CD4-positive, alpha-beta T cell treated with Interleukin-15 for 1 hour (primary cell): ENCODE data around the gene PXDC1.
"Not testable (repeated sequence)": the region's sequence is repeated elsewhere in the genome, so short reads cannot be mapped to it uniquely, and the experiment has no call there.

Experiments
- DNase-seq: peaks from one replicate; pipeline ENCODE4 v3.0.0-alpha.2; 2020

PXDC1 gene

GRCh38 chr6:3729603-3730344 is 21.7 kb downstream of the PXDC1 start:
- DNase-seq: no peak

DNA sequence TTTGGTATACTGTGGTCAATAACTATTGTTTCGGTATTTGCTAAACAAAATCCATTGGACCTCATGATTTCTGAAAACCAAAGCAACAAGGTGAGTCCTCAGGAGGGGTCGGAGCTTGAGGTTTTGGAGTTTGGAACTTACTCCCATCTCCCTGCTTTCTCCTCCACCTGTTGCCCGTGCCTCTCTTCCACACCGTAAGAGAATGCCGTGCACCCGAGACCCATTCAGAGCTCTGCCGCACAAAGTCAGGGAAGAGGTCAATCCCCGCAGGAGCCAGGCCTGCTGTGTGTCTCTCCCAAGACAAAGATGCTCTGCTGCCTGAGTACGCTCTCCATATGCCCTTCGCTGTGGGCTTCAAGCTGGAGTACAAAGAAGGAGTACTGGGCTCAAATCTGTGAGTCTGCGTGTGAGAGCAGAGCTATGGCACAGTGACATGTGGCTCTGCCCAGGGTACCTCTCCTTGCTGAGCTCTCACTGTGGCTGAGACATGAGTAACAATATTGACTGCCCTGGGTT is 23.9 kb downstream of the PXDC1 start:
- no peak for DNase-seq

DNA sequence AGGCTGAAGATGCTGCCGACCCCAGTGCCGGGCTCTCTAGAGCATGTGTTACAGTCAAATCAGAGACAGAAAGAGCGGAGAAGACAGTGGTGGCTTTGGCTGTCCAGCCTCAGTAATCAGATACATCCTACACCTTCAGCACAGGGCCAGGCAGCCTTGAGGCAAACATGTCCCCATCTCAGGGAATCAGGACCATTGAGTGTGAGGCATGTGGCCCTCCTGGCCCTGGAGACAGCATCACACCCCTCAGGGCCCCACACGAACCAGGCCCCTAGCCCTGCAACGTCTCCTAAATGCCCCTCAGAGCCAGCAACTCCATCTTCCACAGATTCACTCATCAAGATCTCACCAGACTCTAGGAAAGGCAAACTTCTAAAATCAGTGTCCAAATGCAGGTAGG is 24.5 kb downstream of the PXDC1 start:
- no peak for DNase-seq

DNA sequence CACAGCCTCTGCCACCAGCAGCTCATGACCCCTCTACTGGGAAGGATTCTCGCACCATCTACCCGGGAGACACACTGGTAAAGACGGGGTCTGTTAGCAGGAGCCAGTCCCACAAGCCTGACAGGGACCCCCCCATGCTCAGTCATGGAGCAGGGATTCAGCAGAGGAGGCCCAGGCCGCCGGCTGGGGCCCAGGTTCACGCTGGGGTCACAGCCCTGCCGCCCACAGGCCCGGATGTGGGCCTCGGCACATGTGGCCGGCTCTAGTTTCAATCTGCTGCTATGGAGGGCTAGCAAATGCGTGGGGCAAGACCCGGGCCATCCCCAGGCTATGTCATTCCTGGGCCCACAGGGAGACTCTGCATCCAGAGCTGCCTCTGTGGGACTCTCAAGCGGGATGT is 25.1 kb downstream of the PXDC1 start:
- no peak for DNase-seq

- no peak for DNase-seq
Measured at GRCh38 chr6:3725145-3726047, 26.1 kb downstream of the PXDC1 start.

GRCh38 chr6:3724451-3725144 is 26.9 kb downstream of the PXDC1 start:
- DNase-seq: no peak

DNA sequence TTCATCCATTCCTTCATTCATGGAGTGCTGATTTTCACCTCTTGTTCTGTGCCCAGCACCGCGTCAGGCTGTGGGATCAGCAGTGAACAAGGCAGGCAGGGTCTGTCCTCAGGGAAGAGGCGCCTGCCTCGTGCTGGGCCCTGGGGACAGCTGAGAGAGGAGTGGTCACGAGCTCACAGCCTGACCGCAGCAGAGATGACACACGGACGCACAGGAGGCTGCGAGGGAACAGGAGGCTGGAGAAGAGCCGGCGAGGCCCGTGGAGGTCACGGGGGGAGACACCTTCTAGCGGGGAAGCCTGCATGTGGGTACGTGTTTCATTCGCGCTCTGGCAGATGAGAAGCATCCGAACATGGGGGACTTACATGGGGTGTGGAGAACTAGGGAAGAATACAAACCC is 27.5 kb downstream of the PXDC1 start:
- DNase-seq: no peak

DNA sequence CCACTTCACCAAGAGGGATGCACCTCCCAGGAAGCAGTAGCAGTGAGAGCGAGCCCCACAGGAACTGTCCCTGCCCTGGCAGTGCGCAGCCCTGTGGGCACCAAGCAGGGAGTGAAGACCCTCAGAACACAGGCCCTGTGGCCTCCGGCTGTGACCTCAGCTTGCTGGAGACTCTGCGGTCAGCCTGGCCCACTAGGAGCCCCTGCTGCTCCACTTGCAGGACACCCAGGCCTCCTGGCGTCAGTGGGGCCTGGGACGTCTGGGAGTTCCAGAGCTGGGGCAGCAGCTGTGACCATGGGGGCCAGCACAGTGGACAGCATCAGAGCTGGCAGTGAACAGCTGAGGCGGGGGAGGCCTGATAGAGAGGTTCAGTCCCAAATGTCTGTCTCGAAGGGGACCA is 28.3 kb downstream of the PXDC1 start:
- no peak for DNase-seq

DNA sequence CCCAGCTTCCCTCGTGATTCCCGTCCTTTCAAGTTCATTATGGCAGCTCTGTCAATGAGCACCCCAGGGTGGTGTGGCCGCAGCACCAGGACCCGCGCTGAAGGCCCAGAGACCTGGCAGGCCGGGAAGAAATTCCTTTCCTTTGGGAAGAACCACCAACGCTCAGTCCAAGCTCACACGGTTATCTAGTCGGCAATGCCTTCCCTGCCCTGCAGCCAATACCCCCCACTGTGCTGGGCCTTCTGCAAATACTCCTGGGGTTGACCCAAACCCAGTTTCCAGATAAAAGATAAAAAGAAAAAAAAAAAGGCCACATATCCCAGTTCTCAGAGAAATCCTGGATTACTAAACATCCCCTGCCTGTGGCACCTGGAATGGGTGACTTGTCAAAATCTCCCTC is 28.7 kb downstream of the PXDC1 start:
- no peak for DNase-seq

GRCh38 chr6:3721810-3722621 is 29.5 kb downstream of the PXDC1 start:
- DNase-seq: no peak

GRCh38 chr6:3720770-3721169 is 30.7 kb downstream of the PXDC1 start:
- not testable (repeated sequence) for DNase-seq

DNA sequence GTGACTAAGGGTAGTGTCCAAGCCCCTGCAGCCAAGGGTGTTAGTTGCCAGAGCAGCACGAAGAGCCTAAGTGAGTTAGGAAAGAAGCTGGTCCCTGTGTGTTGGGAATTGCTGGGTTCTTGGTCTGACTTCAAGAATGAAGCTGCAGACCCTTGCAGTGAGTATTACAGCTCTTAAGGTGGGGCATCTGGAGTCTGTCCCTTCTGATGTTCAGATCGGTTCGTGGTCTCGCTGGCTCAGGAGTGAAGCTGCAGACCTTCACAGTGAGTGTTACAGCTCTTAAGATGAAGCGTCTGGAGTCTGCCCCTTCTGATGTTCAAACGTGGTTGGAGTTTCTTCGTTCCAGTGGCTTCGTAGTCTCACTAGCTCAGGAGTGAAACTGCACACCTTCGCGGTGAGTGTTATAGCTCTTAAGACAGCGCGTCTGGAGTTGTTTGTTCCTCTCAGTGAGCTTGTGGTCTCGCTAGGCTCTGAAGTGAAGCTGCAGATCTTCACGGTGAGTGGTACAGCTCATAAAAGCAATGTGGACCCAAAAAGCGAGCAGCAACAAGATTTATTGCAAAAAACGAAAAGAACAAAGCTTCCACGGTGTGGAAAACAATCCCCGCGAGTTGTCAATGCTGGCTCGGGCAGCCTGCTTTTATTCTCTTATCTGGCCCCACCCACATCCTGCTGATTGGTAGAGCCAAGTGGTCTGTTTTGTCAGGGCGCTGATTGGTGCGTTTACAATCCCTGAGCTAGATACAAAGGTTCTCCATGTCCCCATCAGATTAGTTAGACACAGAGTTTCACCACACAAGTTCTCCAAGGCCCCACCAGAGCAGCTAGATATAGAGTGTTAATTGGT is 31.8 kb downstream of the PXDC1 start:
- DNase-seq: no peak

- DNase-seq: no peak
Measured at GRCh38 chr6:3718407-3718806, 33.1 kb downstream of the PXDC1 start.

GRCh38 chr6:3715285-3715684 is 36.2 kb downstream of the PXDC1 start:
- no peak for DNase-seq

DNA sequence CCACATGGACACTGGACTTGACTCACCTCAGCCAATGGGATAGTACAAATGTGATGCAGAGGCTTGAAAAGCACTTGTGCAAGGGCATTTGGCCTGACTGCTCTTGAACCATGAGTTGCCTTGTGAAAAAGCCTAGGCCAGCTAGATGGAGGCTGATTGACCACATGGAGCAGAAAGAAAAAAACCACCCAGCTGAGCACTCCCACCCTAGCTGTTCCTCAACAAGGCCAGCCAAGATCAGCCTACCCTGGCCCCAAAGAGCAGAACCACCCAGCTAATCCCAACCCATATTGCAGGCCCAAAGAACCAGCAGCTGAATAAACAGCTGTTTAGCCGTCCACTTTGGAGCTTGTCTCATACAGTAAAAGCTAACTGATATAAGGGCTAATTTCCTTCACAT is 36.7 kb downstream of the PXDC1 start:
- no peak for DNase-seq

GRCh38 chr6:3714111-3714510 is 37.4 kb downstream of the PXDC1 start:
- no peak for DNase-seq

DNA sequence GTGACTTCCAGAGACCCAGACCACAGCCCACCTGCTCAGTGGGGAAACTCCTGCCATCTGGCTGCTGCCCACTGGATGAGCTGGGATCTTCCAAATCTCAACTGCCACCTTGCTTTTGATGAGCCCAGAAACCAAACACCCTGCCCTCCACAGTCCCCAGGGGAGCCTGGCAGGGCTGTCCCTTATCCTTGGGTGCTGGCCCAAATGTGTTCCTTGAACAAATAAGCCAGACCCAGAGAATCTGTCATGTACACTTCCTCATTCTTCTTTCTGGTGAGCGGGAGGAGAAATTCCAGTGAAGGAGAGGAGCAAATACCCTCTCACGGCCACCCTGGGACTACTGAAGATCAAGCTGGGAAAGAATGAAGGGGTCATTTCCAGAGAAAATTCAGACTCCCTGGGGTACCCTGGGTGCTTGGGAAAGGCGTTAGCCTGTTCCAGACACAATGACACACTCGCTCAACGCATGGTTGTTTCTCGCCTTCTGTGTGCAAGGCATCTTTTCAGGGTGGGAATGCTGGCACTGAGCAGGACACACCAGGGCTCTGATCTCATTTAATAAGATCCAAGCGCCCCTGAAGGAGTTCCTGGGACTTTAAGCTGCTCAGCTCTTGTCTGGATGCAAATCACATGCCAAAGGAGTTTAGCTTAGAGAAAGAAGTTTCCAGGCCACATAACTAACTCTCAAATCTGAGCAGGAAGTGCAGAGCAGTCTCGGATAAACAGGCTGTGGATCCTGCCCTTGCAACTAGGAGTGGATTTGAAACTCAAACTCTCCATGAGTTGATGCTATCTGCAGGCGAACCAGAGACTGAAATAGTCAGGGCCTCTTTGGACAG is 38.5 kb downstream of the PXDC1 start:
- DNase-seq: no peak

DNA sequence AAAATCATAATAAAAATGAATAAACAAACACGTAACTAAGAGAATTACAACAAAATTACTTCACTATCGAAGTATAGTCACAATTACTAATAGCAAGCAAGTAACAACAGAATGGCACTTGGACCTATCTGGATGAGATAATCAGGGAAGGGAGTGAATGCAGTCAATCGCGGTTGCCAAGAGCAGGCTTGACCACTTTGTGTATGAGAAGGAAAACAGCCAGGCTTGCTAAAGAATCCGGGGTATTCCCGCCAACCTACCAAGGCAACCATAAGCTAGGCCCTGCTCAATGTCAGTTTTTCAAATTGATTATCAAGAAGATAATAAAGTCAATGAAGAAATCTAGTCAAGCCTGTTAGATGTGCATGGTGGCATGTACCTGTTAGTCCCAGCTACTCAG is 39.7 kb downstream of the PXDC1 start:
- no peak for DNase-seq

DNA sequence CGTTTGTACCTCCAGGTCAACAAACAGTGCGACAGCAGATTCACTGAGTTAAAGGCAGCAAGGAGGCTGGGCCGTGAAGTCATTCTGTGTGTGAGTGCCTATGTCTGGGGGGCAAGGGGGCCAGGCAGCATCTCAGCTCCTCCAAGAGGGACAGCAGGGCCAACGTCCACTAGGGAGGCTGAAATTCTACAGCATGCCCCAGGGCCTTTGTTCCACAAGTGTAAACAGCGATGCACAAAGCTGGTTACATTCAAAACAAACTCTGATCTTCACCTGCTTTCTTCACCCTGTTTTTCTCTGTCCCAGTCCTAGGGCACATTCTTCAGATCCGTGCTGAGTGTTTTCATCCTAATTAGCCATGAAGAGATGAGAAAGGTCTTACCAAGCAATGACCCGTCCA is 41.1 kb downstream of the PXDC1 start:
- no peak for DNase-seq

DNA sequence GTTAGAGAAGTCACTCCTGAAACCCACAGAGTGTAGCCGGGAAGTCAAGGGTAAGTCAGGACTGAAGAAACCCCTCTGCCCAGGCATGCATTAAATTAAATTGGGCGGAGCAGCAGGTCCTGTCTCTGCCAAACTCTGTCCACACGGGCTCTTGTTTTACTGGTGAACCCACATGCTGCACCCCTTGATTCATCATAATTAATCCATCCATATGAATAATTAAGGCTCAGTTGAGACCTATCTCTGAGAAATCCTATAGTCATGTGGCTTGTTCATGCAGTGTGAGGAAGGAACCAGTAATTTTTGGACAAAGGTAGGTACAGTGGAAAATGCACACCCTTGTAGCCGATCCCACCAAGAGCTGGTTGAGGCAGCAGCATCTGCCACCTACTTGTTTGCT is 43.0 kb downstream of the PXDC1 start:
- DNase-seq: no peak
